GM12865 (cell line): ENCODE data around the gene PSAP.
A peak's percentile ranks its signal among the peaks of the same experiment; 100 is the strongest.

Experiments
- DNase-seq: peaks from one replicate; pipeline ENCODE4 v3.0.0; 2010; ENCODE audit warnings: low read depth
- H3K4me3 ChIP-seq: 2 replicates; pipeline ENCODE4 v1.5.1; 2011; ENCODE audit warnings: mild to moderate bottlenecking, low read depth, low read length, control low read depth
- CTCF ChIP-seq: IDR thresholded peaks from 2 replicates; pipeline ENCODE4 v1.5.1; 2011; ENCODE audit warnings: low read length, control low read depth, low read depth, inconsistent platforms; ENCODE audit not compliant: insufficient read depth; ENCODE audit errors: missing control alignments

Gene PSAP

DNA sequence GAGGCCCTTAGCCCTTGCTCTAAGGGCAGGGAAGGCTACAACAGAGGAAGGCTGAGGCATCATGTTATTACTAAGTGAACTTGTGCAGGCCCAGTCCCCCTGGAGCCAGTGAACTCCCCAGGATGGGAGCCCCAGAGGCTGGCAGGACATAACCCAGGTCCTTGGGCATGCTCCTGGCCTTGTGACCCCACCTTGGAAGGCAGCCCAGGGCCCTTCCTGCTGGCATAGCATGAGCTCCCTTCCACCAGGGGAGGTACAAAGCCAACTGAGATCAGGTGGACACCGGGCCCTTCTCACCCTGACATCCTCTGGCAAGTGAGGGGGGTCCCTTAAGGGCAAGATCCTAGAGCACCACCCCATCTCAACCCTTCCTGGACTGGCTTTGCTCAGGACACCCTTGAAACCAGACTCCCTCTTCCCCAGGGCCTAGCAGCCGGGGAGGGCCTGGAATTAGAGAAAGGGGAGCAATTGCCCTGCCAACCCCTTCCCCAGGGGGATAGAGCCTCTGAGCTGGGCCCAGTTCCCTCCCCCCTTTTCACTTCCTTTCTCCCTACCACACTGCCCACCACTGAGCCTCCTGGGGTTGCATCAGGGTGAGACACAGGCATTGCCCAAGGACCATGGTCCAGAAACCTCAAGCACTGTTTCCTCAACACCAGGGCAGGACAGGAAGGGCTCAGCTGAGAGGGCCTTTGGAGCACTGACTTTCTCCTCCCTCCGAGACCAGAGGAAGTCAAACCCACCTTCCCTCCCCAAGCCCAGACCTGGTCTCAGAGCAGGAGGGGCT lies 75.9 kb downstream of the PSAP start:
- TF ChIP-seq CTCF: no peak
- no peak for DNase-seq
- H3K4me3 ChIP-seq: no peak overlapping the region

DNA sequence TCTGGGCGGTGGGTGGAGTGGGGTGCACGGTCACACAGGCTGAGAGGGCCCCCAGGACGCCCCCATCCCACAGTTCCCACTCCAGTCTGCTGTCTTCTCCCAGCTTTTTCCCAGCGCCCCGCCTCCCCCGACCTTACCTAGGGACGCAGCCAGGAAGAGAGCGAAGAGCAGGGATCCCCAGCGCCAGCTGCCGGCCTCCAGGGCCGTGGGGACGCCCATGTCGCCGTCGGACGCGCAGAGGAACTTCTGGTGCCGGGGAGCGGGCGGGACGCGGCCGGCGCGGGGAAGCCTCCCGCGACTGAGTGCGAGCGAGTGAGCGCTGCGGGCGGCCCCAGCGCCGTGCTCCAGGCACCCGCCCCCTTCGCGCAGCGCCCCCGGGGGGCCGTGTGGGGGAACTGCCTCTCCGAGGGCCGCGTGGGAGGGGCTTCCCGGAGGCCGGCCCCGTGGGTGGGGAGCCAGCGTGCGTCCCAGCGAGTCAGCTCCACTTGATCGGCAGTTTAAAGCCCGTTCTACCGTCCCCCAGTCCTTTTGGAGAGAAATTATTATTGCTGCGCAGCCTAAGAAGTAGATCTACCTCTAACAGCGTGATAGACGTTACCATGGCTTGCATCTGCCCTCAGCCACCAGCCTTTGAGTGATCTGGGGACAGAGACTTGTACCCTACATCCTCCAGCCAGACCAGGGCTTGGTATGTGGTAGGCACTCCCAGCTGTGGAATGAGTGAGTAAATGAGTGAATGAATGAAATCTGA lies 77.7 kb downstream of the PSAP start, which contains the start of gene VSIR:
VSIR (minus strand) TSS at position 300 of the 751 bp plus-strand sequence; CDS start at position 219, 81 bp downstream.
- peak within 1 kb of the TSS; percentile 74 for H3K4me3 ChIP-seq
- TF ChIP-seq CTCF: peak; percentile 84
- peak; percentile 88 for DNase-seq

DNA sequence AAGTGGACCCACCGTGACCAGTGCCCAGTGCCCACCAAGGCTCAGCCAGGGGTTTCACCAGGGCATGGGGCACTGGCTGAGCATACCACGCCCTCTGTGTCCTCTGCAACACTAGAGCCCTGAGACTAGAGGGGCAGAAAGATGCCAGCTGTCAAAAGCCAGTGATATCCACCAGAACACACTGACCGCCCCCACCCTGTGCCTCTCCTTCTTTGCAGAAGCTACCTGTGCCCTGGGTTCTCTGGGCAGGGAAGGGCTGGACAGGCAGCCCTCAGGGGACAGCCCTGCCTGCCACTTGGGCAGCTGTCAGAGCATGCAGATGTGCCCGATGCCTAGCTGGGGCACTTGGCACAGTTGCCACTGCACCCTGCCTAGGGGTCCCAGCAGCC lies 78.2 kb downstream of the PSAP start:
- no peak for TF ChIP-seq CTCF
- no peak for DNase-seq
- H3K4me3 ChIP-seq: peak overlapping the region; percentile 74

- no peak for TF ChIP-seq CTCF
- H3K4me3 ChIP-seq: peak overlapping the region; percentile 74; the same call in 1 of the 2 replicates
- DNase-seq: no peak
Observed at GRCh38 chr10:71771821-71772617, 79.0 kb downstream of the PSAP start.

DNA sequence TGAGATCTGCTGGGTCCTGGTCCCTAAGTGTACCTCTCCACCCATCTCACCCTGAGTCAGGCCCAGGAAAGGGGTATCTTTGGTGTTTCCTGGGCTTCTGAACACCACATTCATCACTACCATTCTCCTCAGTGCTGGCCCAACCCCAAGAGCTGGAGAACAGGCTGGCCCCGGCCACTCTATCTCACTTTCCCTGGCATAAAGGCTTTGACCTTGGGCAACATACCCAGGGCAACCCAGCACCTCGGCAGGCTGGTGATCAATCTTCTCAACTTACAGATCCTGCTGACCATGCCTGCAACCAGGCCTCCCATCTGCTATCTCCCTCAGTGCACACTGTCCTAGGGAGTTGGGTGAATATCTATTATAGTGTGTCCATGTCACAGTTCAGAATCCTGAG lies 79.8 kb downstream of the PSAP start:
- DNase-seq: no peak
- TF ChIP-seq CTCF: no peak
- no peak overlapping the region for H3K4me3 ChIP-seq

- no peak for DNase-seq
- TF ChIP-seq CTCF: no peak
Observed at GRCh38 chr10:71770789-71771188, 80.3 kb downstream of the PSAP start.

More at GRCh38 chr10:71770789-71771188, 80.3 kb downstream of the PSAP start:
- no peak overlapping the region for H3K4me3 ChIP-seq
